GM23248 (cell line): ENCODE results near the gene PLD1.

Experiments used
- EZH2 ChIP-seq: fragments of 200-600 bp; sonication (generic); IDR thresholded peaks from 2 replicates; pipeline ENCODE4 v1.6.1; 2018; ENCODE audit warnings: antibody characterized with exemption, mild to moderate bottlenecking; ENCODE audit not compliant: insufficient read depth, poor library complexity, severe bottlenecking
- EZH2phosphoT487 ChIP-seq: fragments of 200-600 bp; sonication (generic); IDR thresholded peaks from 2 replicates; pipeline ENCODE4 v1.6.1; 2018; ENCODE audit warnings: antibody characterized with exemption, moderate library complexity, mild to moderate bottlenecking, low read depth; ENCODE audit not compliant: insufficient read depth

- TF ChIP-seq EZH2 (no peak), EZH2phosphoT487 (no peak)
Measured at GRCh38 chr3:171671709-171672108, 138.6 kb downstream of the PLD1 start.
